ENCODE data around the gene ANO7. TPM values are rescaled to one million over a fixed set of nuclear protein-coding genes. Genes with fewer than 3 reads are reported as not detected.

ANO7 gene
- total and polyA plus RNA-seq, 2 of the 13 experiments (the other 11 are each of a cell fraction or from before 2014, with no cell fraction given): 4.1 to 4.9 TPM

GRCh38 chr2:241218131-241219029 lies 29.9 kb downstream of the ANO7 start (continued):
- TF ChIP-seq ZNF747 (CRISPR knock-in tag; IDR thresholded peaks at IDR 0.05; ENCODE audit: borderline replicate concordance) (no peak), GATAD1 (CRISPR knock-in tag; IDR thresholded peaks at IDR 0.05) (0 out of 2 replicates have a peak, but pooled peaks have one; percentile 32), FOXP4 (CRISPR knock-in tag; IDR thresholded peaks at IDR 0.05) (0 out of 2 replicates have a peak, but pooled peaks have one; percentile 16), ZKSCAN8 (CRISPR knock-in tag; IDR thresholded peaks at IDR 0.05; ENCODE audit: borderline replicate concordance) (no peak), THYN1 (CRISPR knock-in tag; IDR thresholded peaks at IDR 0.05; ENCODE audit: borderline replicate concordance, low read depth) (no peak), PHF5A (CRISPR knock-in tag; IDR thresholded peaks at IDR 0.05; ENCODE audit: low read depth, unreplicated experiment) (no peak), ZNF598 (CRISPR knock-in tag; IDR thresholded peaks at IDR 0.05; ENCODE audit: borderline replicate concordance) (no peak), FOXA3 (CRISPR knock-in tag; IDR thresholded peaks at IDR 0.05) (no peak; the same call in none of the 2 replicates), HNRNPL (IDR thresholded peaks at IDR 0.05; ENCODE audit: low read depth, low read length) (no peak), TGIF2 (CRISPR knock-in tag; IDR thresholded peaks at IDR 0.05) (peak; percentile 73; the same call in 1 of the 2 replicates), EP300 (IDR thresholded peaks at IDR 0.05; ENCODE audit: low read depth in 2 of 2, low read length in 2 of 2) (no peak), EP300 (CRISPR knock-in tag; IDR thresholded peaks at IDR 0.05; ENCODE audit: borderline replicate concordance) (peak; percentile 11; the same call in 1 of the 2 replicates), CENPBD1 (CRISPR knock-in tag; IDR thresholded peaks at IDR 0.05; ENCODE audit: borderline replicate concordance, low read depth) (no peak), ZNF75D (CRISPR knock-in tag; IDR thresholded peaks at IDR 0.05; ENCODE audit: borderline replicate concordance) (no peak), HNRNPLL (IDR thresholded peaks at IDR 0.05; ENCODE audit: low read depth, low read length, poor library complexity, severe bottlenecking) (no peak), BCLAF1 (IDR thresholded peaks at IDR 0.05) (no peak), DPF2 (CRISPR knock-in tag; IDR thresholded peaks at IDR 0.05; ENCODE audit: borderline replicate concordance, low read depth) (no peak), PAX8 (CRISPR knock-in tag; IDR thresholded peaks at IDR 0.05; ENCODE audit: borderline replicate concordance) (no peak), ZNF136 (CRISPR knock-in tag; IDR thresholded peaks at IDR 0.05; ENCODE audit: low read depth) (no peak)
